Activated T-helper 2 cell treated with anti-CD3 and anti-CD28 coated beads, Interferon-gamma antibody, Interleukin-2, Interleukin-4, amounts not matched to agents 10 μg/mL and 5 μg/mL and 100 μg/mL, durations not matched to agents 14 hours and 24 hours and 36 hours (primary cell): ENCODE data around the gene SETD1B. TPM values are rescaled to one million over a fixed set of nuclear protein-coding genes. Genes with fewer than 3 reads are reported as not detected.

Experiments used
- DNase-seq: peaks from one replicate; pipeline ENCODE4 v3.0.0; 2021; ENCODE audit warnings: low spot score
- H3K27ac Mint-ChIP-seq: one replicate; pipeline ENCODE4 v1.8.0; 2021; ENCODE audit warnings: mixed read lengths
- H3K27me3 Mint-ChIP-seq: one replicate; pipeline ENCODE4 v1.8.0; 2021; ENCODE audit warnings: low read depth, mixed read lengths
- H3K36me3 Mint-ChIP-seq: one replicate; pipeline ENCODE4 v1.8.0; 2021; ENCODE audit warnings: low read depth, mixed read lengths
- H3K4me1 Mint-ChIP-seq: one replicate; pipeline ENCODE4 v1.8.0; 2021; ENCODE audit warnings: low read depth, mixed read lengths
- H3K4me3 Mint-ChIP-seq: one replicate; pipeline ENCODE4 v1.8.0; 2021; ENCODE audit warnings: low read depth, mild to moderate bottlenecking, moderate library complexity, mixed read lengths
- H3K9me3 Mint-ChIP-seq: one replicate; pipeline ENCODE4 v1.8.0; 2021; ENCODE audit warnings: mixed read lengths
- intact Hi-C: fragments of 100-400 bp; cut with micrococcal nuclease; formaldehyde crosslinking; loops from one replicate; pipeline ENCODE4 v1.15.1; 2023
- total RNA-seq: library from RNA; stranded (reverse); gene quantifications from 2 replicates; pipeline ENCODE4 v1.2.3, GENCODE V29; 2022

Gene SETD1B
- total RNA-seq, 1 donor from 2014 or later = 24.0 TPM

DNA sequence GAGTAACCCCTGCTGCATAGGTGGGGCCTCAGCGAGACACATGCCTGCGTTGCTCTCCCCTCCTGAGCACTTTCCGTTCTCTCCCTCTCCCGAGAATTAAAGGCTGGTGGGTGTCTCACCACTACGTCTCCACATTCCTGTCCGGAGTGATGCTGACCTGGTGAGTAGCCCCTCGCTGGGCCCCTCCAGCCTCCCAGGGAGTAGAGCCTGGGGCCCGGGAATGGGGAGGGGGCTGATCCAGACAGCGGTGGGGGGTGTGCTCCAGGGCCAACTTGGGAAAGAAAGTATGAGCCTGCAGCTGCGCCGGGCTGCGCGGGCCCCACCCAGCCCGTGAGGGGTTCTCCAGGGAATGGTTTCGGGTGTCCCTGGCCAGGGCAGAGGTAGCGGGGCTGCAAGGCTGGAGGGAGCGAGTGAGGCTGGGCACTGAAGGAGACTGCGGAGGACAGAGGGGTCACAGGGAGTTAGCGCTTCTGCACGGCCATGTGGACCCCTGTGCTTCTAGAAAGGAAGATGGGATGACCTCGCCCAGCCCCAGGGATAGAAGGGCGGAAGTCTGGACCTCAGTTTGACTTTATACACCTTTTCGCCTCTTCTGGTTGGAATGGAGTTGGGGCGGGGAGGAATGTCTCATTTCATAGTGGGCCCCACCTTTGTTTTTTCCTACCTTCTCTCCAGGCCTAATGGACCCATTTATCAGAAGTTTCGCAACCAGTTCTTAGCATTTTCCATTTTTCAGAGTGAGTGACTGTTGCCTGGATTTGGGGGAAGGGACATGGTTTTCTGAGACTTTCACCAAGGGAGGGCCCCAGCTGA lies 32.8 kb upstream of the SETD1B start:
- DNase-seq = no peak
- Mint-ChIP-seq H3K27ac (no peak overlapping the region), H3K4me1 (peaks cover 9% of the 10 kb centered on the region), H3K27me3 (no peaks in the 10 kb centered on the region), H3K4me3 (no peak overlapping the region), H3K36me3 (no peaks in the 10 kb centered on the region), H3K9me3 (no peaks in the 10 kb centered on the region)
- intact Hi-C loops = loop anchor here (5.0 kb wide), 1 partner anchor 59 kb away; the partner anchor contains the start of gene TMEM120B

GRCh38 chr12:121773011-121773777 lies 30.6 kb upstream of the SETD1B start:
- H3K36me3 Mint-ChIP-seq = no peaks in the 10 kb centered on the region
- DNase-seq = peak; percentile 74
- no peak overlapping the region for H3K4me3 Mint-ChIP-seq
- H3K27ac Mint-ChIP-seq = peak overlapping the region; percentile 71
- H3K9me3 Mint-ChIP-seq = no peaks in the 10 kb centered on the region
- peaks cover 9% of the 10 kb centered on the region for H3K4me1 Mint-ChIP-seq
- intact Hi-C loops = loop anchor here (1.0 to 5.0 kb wide), 2 partner anchors 61 to 76 kb away; partner anchors contain the start of gene TMEM120B
- no peaks in the 10 kb centered on the region for H3K27me3 Mint-ChIP-seq

DNA sequence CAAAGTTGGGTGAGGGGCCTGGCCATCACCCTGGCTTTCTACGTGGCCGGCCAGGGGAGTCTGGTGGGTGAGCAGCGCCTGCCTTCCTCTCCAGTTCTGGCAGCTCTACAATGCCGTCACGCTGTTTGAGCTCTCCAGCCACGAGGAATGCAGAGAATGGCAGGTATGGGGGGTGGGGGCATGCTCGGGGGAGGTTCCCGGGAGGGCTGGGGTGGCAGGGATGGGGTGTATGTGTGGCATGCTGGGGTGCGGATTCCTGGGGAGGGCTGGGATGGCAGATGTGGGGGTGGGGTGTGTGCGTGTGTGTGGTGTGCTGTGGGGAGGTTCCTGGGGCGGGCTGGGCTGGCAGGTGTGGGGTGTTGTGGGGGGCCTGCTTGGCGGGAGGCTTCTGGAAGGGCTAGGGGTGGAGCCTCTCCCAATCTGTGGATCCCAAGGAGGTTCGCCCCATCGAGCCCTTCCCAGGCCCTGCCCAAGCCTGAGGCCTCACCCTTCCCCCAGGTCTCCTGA lies 28.8 kb upstream of the SETD1B start:
- peaks cover 13% of the 10 kb centered on the region for H3K36me3 Mint-ChIP-seq
- DNase-seq = no peak
- no peak overlapping the region for H3K27ac Mint-ChIP-seq
- H3K4me1 Mint-ChIP-seq = peaks cover 9% of the 10 kb centered on the region
- H3K4me3 Mint-ChIP-seq = no peak overlapping the region
- no peaks in the 10 kb centered on the region for H3K27me3 Mint-ChIP-seq
- intact Hi-C loops = loop anchor here (5.0 kb wide), 2 partner anchors 37 to 63 kb away; partner anchors contain the start of gene TMEM120B
- H3K9me3 Mint-ChIP-seq = no peaks in the 10 kb centered on the region

DNA sequence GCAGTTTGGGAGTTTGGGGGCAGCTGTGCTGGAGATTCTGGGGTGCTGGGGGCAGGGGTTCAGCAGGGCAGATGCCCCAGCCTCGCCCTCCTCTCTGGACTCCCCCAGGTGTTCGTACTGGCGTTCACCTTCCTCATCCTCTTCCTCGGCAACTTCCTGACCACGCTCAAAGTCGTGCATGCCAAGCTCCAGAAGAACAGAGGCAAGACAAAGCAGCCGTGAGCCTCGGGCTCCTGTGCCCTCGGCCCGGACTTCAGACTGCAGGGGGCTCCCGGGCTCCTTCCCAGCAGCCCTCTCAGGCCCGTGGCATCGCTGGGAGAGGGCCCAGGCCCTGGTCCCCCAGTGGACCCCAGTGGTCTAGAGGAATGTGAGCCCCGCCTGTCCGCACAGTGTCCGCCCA lies 28.3 kb upstream of the SETD1B start:
- intact Hi-C loops = loop anchor here (5.0 kb wide), 1 partner anchor 37 kb away; no protein-coding TSS in a partner anchor
- H3K27me3 Mint-ChIP-seq = no peaks in the 10 kb centered on the region
- peaks cover 17% of the 10 kb centered on the region for H3K36me3 Mint-ChIP-seq
- no peak for DNase-seq
- H3K9me3 Mint-ChIP-seq = no peaks in the 10 kb centered on the region
- no peak overlapping the region for H3K27ac Mint-ChIP-seq
- no peak overlapping the region for H3K4me3 Mint-ChIP-seq
- H3K4me1 Mint-ChIP-seq = peaks cover 9% of the 10 kb centered on the region

- no peak overlapping the region for H3K27ac Mint-ChIP-seq
- H3K4me3 Mint-ChIP-seq = no peak overlapping the region
Measured at GRCh38 chr12:121776190-121777098, 27.4 kb upstream of the SETD1B start.

GRCh38 chr12:121778567-121779421 lies 25.0 kb upstream of the SETD1B start:
- intact Hi-C loops = loop anchor here (5.0 kb wide), 1 partner anchor 34 kb away; no protein-coding TSS in a partner anchor
- peak overlapping the region; percentile 38 for H3K27ac Mint-ChIP-seq
- no peaks in the 10 kb centered on the region for H3K27me3 Mint-ChIP-seq
- peaks cover 18% of the 10 kb centered on the region for H3K4me1 Mint-ChIP-seq
- no peak for DNase-seq
- no peak overlapping the region for H3K4me3 Mint-ChIP-seq
- H3K36me3 Mint-ChIP-seq = peaks cover 37% of the 10 kb centered on the region
- no peaks in the 10 kb centered on the region for H3K9me3 Mint-ChIP-seq

More at GRCh38 chr12:121776190-121777098, 27.4 kb upstream of the SETD1B start:
- intact Hi-C loops = loop anchor here (1.0 to 5.0 kb wide), 2 partner anchors 18 to 36 kb away; no protein-coding TSS in a partner anchor
- peak; percentile 75 for DNase-seq
- peaks cover 18% of the 10 kb centered on the region for H3K36me3 Mint-ChIP-seq
- H3K27me3 Mint-ChIP-seq = no peaks in the 10 kb centered on the region
- peaks cover 10% of the 10 kb centered on the region for H3K4me1 Mint-ChIP-seq
- no peaks in the 10 kb centered on the region for H3K9me3 Mint-ChIP-seq

GRCh38 chr12:121779422-121779895 lies 24.4 kb upstream of the SETD1B start:
- Mint-ChIP-seq H3K36me3 (peaks cover 42% of the 10 kb centered on the region), H3K27me3 (no peaks in the 10 kb centered on the region), H3K4me3 (no peak overlapping the region), H3K27ac (no peak overlapping the region), H3K4me1 (peaks cover 24% of the 10 kb centered on the region), H3K9me3 (no peaks in the 10 kb centered on the region)
- no peak for DNase-seq
- intact Hi-C loops = loop anchor here (5.0 kb wide), 1 partner anchor 33 kb away; no protein-coding TSS in a partner anchor

DNA sequence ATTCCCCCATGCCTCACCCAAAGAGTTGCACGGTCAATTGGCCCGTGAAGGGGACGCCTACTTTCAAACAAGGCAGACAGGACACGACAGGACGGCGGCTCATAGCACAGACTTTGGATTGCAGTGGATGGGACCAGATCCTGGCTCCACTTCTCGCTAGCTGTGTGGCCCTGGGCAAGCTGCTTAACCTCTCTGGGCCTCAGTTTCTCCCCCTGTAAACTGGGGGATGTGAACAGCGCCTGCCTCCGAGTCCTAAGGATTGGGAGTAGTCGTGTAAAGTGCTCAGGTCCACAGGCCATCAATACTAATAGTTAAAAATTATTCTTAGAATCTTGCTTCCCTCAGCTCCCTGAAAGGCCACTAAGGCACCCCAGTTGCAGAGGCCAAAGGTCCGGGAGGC lies 23.4 kb upstream of the SETD1B start:
- DNase-seq = no peak
- Mint-ChIP-seq H3K9me3 (no peaks in the 10 kb centered on the region), H3K27me3 (no peaks in the 10 kb centered on the region), H3K27ac (peak overlapping the region; percentile 98), H3K4me3 (no peak overlapping the region), H3K36me3 (peaks cover 50% of the 10 kb centered on the region), H3K4me1 (peaks cover 32% of the 10 kb centered on the region)
- intact Hi-C loops = loop anchor here (10.0 kb wide), 1 partner anchor 384 kb away; no protein-coding TSS in a partner anchor

DNA sequence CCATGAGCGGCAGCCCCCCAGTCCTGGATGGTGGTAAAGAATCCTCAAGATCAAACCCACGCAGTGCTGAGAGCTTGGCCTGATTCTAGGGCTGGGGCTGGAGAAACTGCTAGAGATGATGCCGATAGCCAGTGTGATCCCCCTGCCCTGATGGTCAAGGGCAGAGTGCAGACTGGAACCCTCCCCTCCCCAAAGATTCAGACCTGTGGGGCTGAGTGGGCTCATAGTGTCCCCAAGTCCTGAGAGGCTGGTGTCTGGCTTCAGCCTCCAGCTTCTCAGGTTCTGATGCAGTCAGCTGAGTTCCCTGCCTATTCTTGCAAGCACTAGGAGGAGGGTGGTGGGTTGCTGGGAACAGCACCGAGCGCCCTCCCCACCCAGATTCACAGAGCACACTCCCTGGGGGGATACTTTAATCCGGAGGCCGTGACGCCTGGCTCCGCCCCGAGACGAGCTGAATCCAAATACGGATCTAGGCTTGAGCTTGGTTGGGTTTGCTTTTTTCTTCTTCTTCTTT lies 22.3 kb upstream of the SETD1B start:
- intact Hi-C loops = loop anchor here (10.0 kb wide), 1 partner anchor 383 kb away; no protein-coding TSS in a partner anchor
- H3K4me3 Mint-ChIP-seq = peak overlapping the region; percentile 74
- H3K36me3 Mint-ChIP-seq = peaks cover 54% of the 10 kb centered on the region
- no peaks in the 10 kb centered on the region for H3K27me3 Mint-ChIP-seq
- no peak for DNase-seq
- H3K27ac Mint-ChIP-seq = peak overlapping the region; percentile 98
- H3K4me1 Mint-ChIP-seq = peaks cover 36% of the 10 kb centered on the region
- H3K9me3 Mint-ChIP-seq = no peaks in the 10 kb centered on the region

- no peaks in the 10 kb centered on the region for H3K27me3 Mint-ChIP-seq
- H3K36me3 Mint-ChIP-seq = peaks cover 62% of the 10 kb centered on the region
- no peak for DNase-seq
- no peaks in the 10 kb centered on the region for H3K9me3 Mint-ChIP-seq
- H3K4me3 Mint-ChIP-seq = peak overlapping the region; percentile 74
- peaks cover 43% of the 10 kb centered on the region for H3K4me1 Mint-ChIP-seq
- H3K27ac Mint-ChIP-seq = peak overlapping the region; percentile 98
- intact Hi-C loops = loop anchor here (1.0 to 10.0 kb wide), 2 partner anchors 11 to 383 kb away; partner anchors contain the start of gene RHOF
Measured at GRCh38 chr12:121781998-121782979, 21.5 kb upstream of the SETD1B start.
